HEK293 (cell line): Measurements from ENCODE around the gene NPRL2.

Experiments
- CTCF ChIA-PET: fragments of 350-600 bp; formaldehyde crosslinking; extraction: SDS; loops from one replicate; lab custom pipeline; 2021; ENCODE audit warnings: antibody characterized with exemption; lab: Yijun Ruan, JAX
- POLR2A ChIA-PET: fragments of 300-600 bp; formaldehyde crosslinking; extraction: SDS; loops from one replicate; lab custom pipeline; 2020; ENCODE audit warnings: antibody characterized with exemption, inconsistent platforms; lab: Yijun Ruan, JAX
- H3K27ac ChIP-seq: fragments of 200-500 bp; sonication (Bioruptor generic); 2 replicates; pipeline ENCODE4 v1.5.1; 2014; ENCODE audit warnings: low read depth, low read length, control low read depth, inconsistent platforms; ENCODE audit errors: extremely low read depth
- H3K36me3 ChIP-seq, 2 experiments: fragments of 200-500 bp in 1 of 2; sonication (Bioruptor generic) in 1 of 2; 1 replicate in 1 of 2; 2 replicates in 1 of 2; pipeline ENCODE4 v1.5.1; 2014 to 2017; ENCODE audit warnings: inconsistent platforms in 2 of 2, low read length in 2 of 2; ENCODE audit not compliant: control insufficient read depth in 2 of 2, insufficient read depth in 1 of 2
- H3K4me1 ChIP-seq: fragments of 200-500 bp; sonication (Bioruptor generic); 2 replicates; pipeline ENCODE4 v1.5.1; 2014; ENCODE audit warnings: mild to moderate bottlenecking, low read length, inconsistent platforms; ENCODE audit not compliant: control insufficient read depth, insufficient read depth
- H3K4me3 ChIP-seq: 2 replicates; pipeline ENCODE4 v1.5.1; 2011; ENCODE audit warnings: low read depth, mild to moderate bottlenecking, control low read depth, low read length, moderate library complexity
- H3K9me3 ChIP-seq: fragments of 200-500 bp; sonication (Bioruptor generic); 2 replicates; pipeline ENCODE4 v1.5.1; 2014; ENCODE audit warnings: low read depth, low read length, inconsistent platforms; ENCODE audit not compliant: control insufficient read depth, insufficient read depth
- EGR2 ChIP-seq: fragments of 450-650 bp; formaldehyde crosslinking; IDR thresholded peaks from 2 replicates; pipeline ENCODE4 v1.5.1; 2016; ENCODE audit warnings: low read depth, missing biosample characterization, missing genetic modification characterization
- HOXD13 ChIP-seq: sonication (generic); formaldehyde crosslinking; IDR thresholded peaks from 2 replicates; pipeline ENCODE4 v1.8.0; 2022; ENCODE audit warnings: missing genetic modification reagents, borderline replicate concordance
- INSM2 ChIP-seq: fragments of 450-650 bp; formaldehyde crosslinking; IDR thresholded peaks from 2 replicates; pipeline ENCODE4 v1.5.1; 2016; ENCODE audit warnings: missing biosample characterization, missing genetic modification characterization
- KLF10 ChIP-seq: fragments of 450-650 bp; IDR thresholded peaks from 2 replicates; pipeline ENCODE4 v1.5.1; 2018; ENCODE audit warnings: missing biosample characterization, mild to moderate bottlenecking, missing genetic modification characterization
- PBX3 ChIP-seq: sonication (generic); formaldehyde crosslinking; IDR thresholded peaks from 2 replicates; pipeline ENCODE4 v1.8.1; 2022; ENCODE audit warnings: mild to moderate bottlenecking, moderate library complexity, missing genetic modification reagents
- PRDM6 ChIP-seq: fragments of 450-650 bp; formaldehyde crosslinking; IDR thresholded peaks from 2 replicates; pipeline ENCODE4 v1.5.1; 2017; ENCODE audit warnings: missing biosample characterization, missing genetic modification characterization
- SCRT1 ChIP-seq: fragments of 450-650 bp; formaldehyde crosslinking; IDR thresholded peaks from 2 replicates; pipeline ENCODE4 v1.5.1; 2016; ENCODE audit warnings: missing biosample characterization, missing genetic modification characterization, borderline replicate concordance
- TSHZ1 ChIP-seq: fragments of 450-650 bp; formaldehyde crosslinking; IDR thresholded peaks from 2 replicates; pipeline ENCODE4 v1.5.1; 2016; ENCODE audit warnings: missing biosample characterization, missing genetic modification characterization, borderline replicate concordance
- ZBTB17 ChIP-seq: fragments of 450-650 bp; formaldehyde crosslinking; IDR thresholded peaks from 2 replicates; pipeline ENCODE4 v1.5.1; 2016; ENCODE audit warnings: missing biosample characterization, missing genetic modification characterization
- ZBTB26 ChIP-seq: fragments of 450-650 bp; formaldehyde crosslinking; optimal IDR thresholded peaks from 2 replicates; pipeline ENCODE3; 2016; ENCODE audit warnings: missing biosample characterization, mild to moderate bottlenecking, missing genetic modification characterization
- ZNF175 ChIP-seq: fragments of 450-650 bp; formaldehyde crosslinking; IDR thresholded peaks from 2 replicates; pipeline ENCODE4 v1.5.1; 2016; ENCODE audit warnings: missing biosample characterization, missing genetic modification characterization
- ZNF19 ChIP-seq: fragments of 450-650 bp; formaldehyde crosslinking; IDR thresholded peaks from 2 replicates; pipeline ENCODE4; 2016; ENCODE audit warnings: missing biosample characterization, missing genetic modification characterization, low read depth
- ZNF266 ChIP-seq: fragments of 450-650 bp; formaldehyde crosslinking; IDR thresholded peaks from 2 replicates; pipeline ENCODE4 v1.5.1; 2016; ENCODE audit warnings: missing biosample characterization, missing genetic modification characterization, low read depth
- ZNF529 ChIP-seq: fragments of 450-650 bp; formaldehyde crosslinking; IDR thresholded peaks from 2 replicates; pipeline ENCODE4 v1.5.1; 2017; ENCODE audit warnings: missing genetic modification characterization, missing biosample characterization; ENCODE audit not compliant: insufficient replicate concordance
- ZNF658 ChIP-seq: fragments of 450-650 bp; formaldehyde crosslinking; IDR thresholded peaks from 2 replicates; pipeline ENCODE4; 2016; ENCODE audit warnings: missing biosample characterization, missing genetic modification characterization
- ZNF791 ChIP-seq: fragments of 450-650 bp; formaldehyde crosslinking; IDR thresholded peaks from 2 replicates; pipeline ENCODE4 v1.5.1; 2016; ENCODE audit warnings: missing biosample characterization, missing genetic modification characterization

The NPRL2 gene

GRCh38 chr3:50354850-50355249 lies 4.3 kb upstream of the NPRL2 start:
- H3K9me3 ChIP-seq, result no peaks in the 10 kb centered on the region
- POLR2A ChIA-PET, result interaction anchor here (3.1 kb wide), 1 partner anchor 18 kb away, joined by 23 read pairs; no protein-coding TSS in a partner anchor
- H3K36me3 ChIP-seq, result peaks cover 0 to 61% of the 10 kb centered on the region in 2 experiments; a peak in 1 of 3 replicates
- no peak overlapping the region for H3K27ac ChIP-seq
- TF ChIP-seq HOXD13 (CRISPR knock-in tag) (no peak), ZNF19 (tag by site-specific recombination) (no peak), TSHZ1 (tag by site-specific recombination) (no peak), ZBTB26 (tag by site-specific recombination) (no peak), ZNF266 (tag by site-specific recombination) (no peak), PRDM6 (tag by site-specific recombination) (no peak), ZNF658 (tag by site-specific recombination) (no peak), SCRT1 (tag by site-specific recombination) (no peak), ZNF791 (tag by site-specific recombination) (no peak), ZNF175 (tag by site-specific recombination) (no peak), KLF10 (tag by site-specific recombination) (no peak), EGR2 (tag by site-specific recombination) (no peak), ZBTB17 (tag by site-specific recombination) (no peak), PBX3 (CRISPR knock-in tag) (no peak), INSM2 (tag by site-specific recombination) (no peak), ZNF529 (tag by site-specific recombination) (no peak)
- CTCF ChIA-PET, result interaction anchor here (0.6 kb wide), 1 partner anchor 799 kb away, joined by 3 read pairs; no protein-coding TSS in a partner anchor
- no peaks in the 10 kb centered on the region for H3K4me1 ChIP-seq
- no peak overlapping the region for H3K4me3 ChIP-seq
